ENCODE results near the gene TTYH2.

- no peak for TF ChIP-seq CTCF (conservative IDR thresholded peaks at IDR 0.05)
- no peak for TF ChIP-seq ZFX (IDR thresholded peaks at IDR 0.05)
Measured at GRCh38 chr17:74270333-74270732, 57.0 kb downstream of the TTYH2 start.

All from C4-2B (cell line).